ENCODE results near the gene SPATA24. TPM values are rescaled to one million over a fixed set of nuclear protein-coding genes. Genes with fewer than 3 reads are reported as not detected.
"Not testable (repeated sequence)": the region's sequence is repeated elsewhere in the genome, so short reads cannot be mapped to it uniquely, and the experiment has no call there.

The SPATA24 gene
- total RNA-seq, 1 donor from 2014 or later, result 12.0 TPM

GRCh38 chr5:139355900-139356299 is 48.0 kb downstream of the SPATA24 start:
- H3K9ac ChIP-seq (ENCODE audit: low read depth in 1 of 3, low read length in 3 of 3); H3K9me3 ChIP-seq (ENCODE audit: control insufficient read depth in 3 of 3, low read length in 3 of 3); H3K27ac ChIP-seq (ENCODE audit: low read depth, low read length); H3K4me1 ChIP-seq (ENCODE audit: control insufficient read depth in 3 of 3, insufficient read depth in 3 of 3, low read length in 3 of 3); H3K27me3 ChIP-seq (ENCODE audit: control insufficient read depth in 3 of 3, insufficient read depth in 3 of 3, low read length in 3 of 3); H3K4me3 ChIP-seq (ENCODE audit: low read length in 3 of 3); H3K36me3 ChIP-seq (ENCODE audit: control insufficient read depth in 3 of 3, insufficient read depth in 3 of 3, low read length in 3 of 3): not testable (repeated sequence)

- H3K4me1 ChIP-seq (ENCODE audit: control insufficient read depth in 3 of 3, insufficient read depth in 3 of 3, low read length in 3 of 3), result peaks cover 0 to 3% (median 0%) of the 10 kb centered on the region in 3 donors
Measured at GRCh38 chr5:139354186-139354585, 49.7 kb downstream of the SPATA24 start.

GRCh38 chr5:139347863-139348262 is 56.0 kb downstream of the SPATA24 start:
- not testable (repeated sequence) for H3K27me3 ChIP-seq (ENCODE audit: control insufficient read depth in 3 of 3, insufficient read depth in 3 of 3, low read length in 3 of 3); H3K9me3 ChIP-seq (ENCODE audit: control insufficient read depth in 3 of 3, low read length in 3 of 3); H3K9ac ChIP-seq (ENCODE audit: low read depth in 1 of 3, low read length in 3 of 3); H3K27ac ChIP-seq (ENCODE audit: low read depth, low read length); H3K4me3 ChIP-seq (ENCODE audit: low read length in 3 of 3); H3K36me3 ChIP-seq (ENCODE audit: control insufficient read depth in 3 of 3, insufficient read depth in 3 of 3, low read length in 3 of 3)
- H3K4me1 ChIP-seq (ENCODE audit: control insufficient read depth in 3 of 3, insufficient read depth in 3 of 3, low read length in 3 of 3), result peaks cover 9 to 16% (median 14%) of the 10 kb centered on the region in 3 donors

More at GRCh38 chr5:139354186-139354585, 49.7 kb downstream of the SPATA24 start:
- Histone ChIP-seq H3K27ac (ENCODE audit: low read depth, low read length) (no peak overlapping the region), H3K36me3 (ENCODE audit: control insufficient read depth in 3 of 3, insufficient read depth in 3 of 3, low read length in 3 of 3) (peaks cover 0 to 2% (median 0%) of the 10 kb centered on the region in 3 donors), H3K4me3 (ENCODE audit: low read length in 3 of 3) (no peak overlapping the region), H3K9ac (ENCODE audit: low read depth in 1 of 3, low read length in 3 of 3) (no peak overlapping the region), H3K27me3 (ENCODE audit: control insufficient read depth in 3 of 3, insufficient read depth in 3 of 3, low read length in 3 of 3) (no peaks in the 10 kb centered on the region), H3K9me3 (ENCODE audit: control insufficient read depth in 3 of 3, low read length in 3 of 3) (no peaks in the 10 kb centered on the region)

Small RNA genes lying within 50 kb of the gene (small RNA-seq; reads per million reads assigned to genes)
- 0.60 reads per million, percentile 67 among the genes with 10 or more reads in this experiment for gene RNU5B-4P

Other genes starting within 250 kb of the SPATA24 start
- 26.1 TPM for gene SIL1, start 205.7 kb downstream of the SPATA24 start, total RNA-seq
- gene MATR3, start 110.3 kb downstream of the SPATA24 start, total RNA-seq, result 169 TPM
- gene PAIP2, start 62.2 kb downstream of the SPATA24 start, total RNA-seq, result 86.6 TPM
- gene SLC23A1, start 20.8 kb downstream of the SPATA24 start, total RNA-seq, result not detected
- gene MZB1, start 14.2 kb downstream of the SPATA24 start, total RNA-seq, result 0.52 TPM
- 23.5 TPM for gene PROB1, start 9.0 kb downstream of the SPATA24 start, total RNA-seq
- 16.2 TPM for gene DNAJC18, start 35.4 kb upstream of the SPATA24 start, total RNA-seq
- 17.2 TPM for gene ECSCR, start 58.7 kb upstream of the SPATA24 start, total RNA-seq
- gene SMIM33, start 66.9 kb upstream of the SPATA24 start, total RNA-seq, result not detected
- 14.6 TPM for gene STING1, start 78.7 kb upstream of the SPATA24 start, total RNA-seq
- gene UBE2D2, start 157.2 kb upstream of the SPATA24 start, total RNA-seq, result 81.9 TPM
- gene CXXC5, start 244.3 kb upstream of the SPATA24 start, total RNA-seq, result 66.8 TPM

Data from skeletal muscle tissue (tissue), 5 donors.